ENCODE results near the gene ELANE.
"Not testable (repeated sequence)": the region's sequence is repeated elsewhere in the genome, so short reads cannot be mapped to it uniquely, and the experiment has no call there.

The ELANE gene

GRCh38 chr19:873084-873483 is 21.0 kb downstream of the ELANE start:
- DNase-seq (ENCODE audit: low read depth) = peak; percentile 77
- H3K4me3 ChIP-seq (ENCODE audit: low read depth, low read length) = no peak overlapping the region
- no peak for TF ChIP-seq CTCF (IDR thresholded peaks at IDR 0.05; ENCODE audit: low read depth, low read length, missing control alignments)

GRCh38 chr19:873561-874041 is 21.5 kb downstream of the ELANE start:
- TF ChIP-seq CTCF (IDR thresholded peaks at IDR 0.05; ENCODE audit: low read depth, low read length, missing control alignments) = no peak
- H3K4me3 ChIP-seq (ENCODE audit: low read depth, low read length) = no peak overlapping the region
- no peak for DNase-seq (ENCODE audit: low read depth)

GRCh38 chr19:875265-875879 is 23.3 kb downstream of the ELANE start:
- no peak for TF ChIP-seq CTCF (IDR thresholded peaks at IDR 0.05; ENCODE audit: low read depth, low read length, missing control alignments)

GRCh38 chr19:876089-876488 is 24.0 kb downstream of the ELANE start:
- TF ChIP-seq CTCF (IDR thresholded peaks at IDR 0.05; ENCODE audit: low read depth, low read length, missing control alignments) = no peak
- no peak for DNase-seq (ENCODE audit: low read depth)
- no peak overlapping the region for H3K4me3 ChIP-seq (ENCODE audit: low read depth, low read length)

More at GRCh38 chr19:875265-875879, 23.3 kb downstream of the ELANE start:
- H3K4me3 ChIP-seq (ENCODE audit: low read depth, low read length) = no peak overlapping the region
- no peak for DNase-seq (ENCODE audit: low read depth)

- TF ChIP-seq CTCF (IDR thresholded peaks at IDR 0.05; ENCODE audit: low read depth, low read length, missing control alignments) = no peak
- DNase-seq (ENCODE audit: low read depth) = no peak
Measured at GRCh38 chr19:876780-877314, 24.7 kb downstream of the ELANE start.

GRCh38 chr19:877992-878660 is 26.0 kb downstream of the ELANE start:
- H3K4me3 ChIP-seq (ENCODE audit: low read depth, low read length); DNase-seq (ENCODE audit: low read depth): not testable (repeated sequence)

More at GRCh38 chr19:876780-877314, 24.7 kb downstream of the ELANE start:
- H3K4me3 ChIP-seq (ENCODE audit: low read depth, low read length) = no peak overlapping the region

- H3K4me3 ChIP-seq (ENCODE audit: low read depth, low read length); DNase-seq (ENCODE audit: low read depth): not testable (repeated sequence)
Measured at GRCh38 chr19:878751-879561, 26.9 kb downstream of the ELANE start.

All from GM12864 (cell line).